ENCODE data around the gene AP4E1.
"Not testable (repeated sequence)": the region's sequence is repeated elsewhere in the genome, so short reads cannot be mapped to it uniquely, and the experiment has no call there.

Gene AP4E1

GRCh38 chr15:50908209-50909009 is at the start of gene AP4E1:
TSS of gene AP4E1 (plus strand) at chr15:50908683. CDS start at chr15:50908779, 96 bp downstream.
- DNase-seq, result peak; percentile 93

- no peak for DNase-seq
Observed at GRCh38 chr15:50860824-50861223, 47.7 kb upstream of the AP4E1 start.

GRCh38 chr15:50862553-50862952 is 45.9 kb upstream of the AP4E1 start:
- no peak for DNase-seq

- no peak for DNase-seq
Observed at GRCh38 chr15:50864873-50865272, 43.6 kb upstream of the AP4E1 start.

GRCh38 chr15:50865515-50866353 is 42.7 kb upstream of the AP4E1 start:
- no peak for DNase-seq

- peak; percentile 25 for DNase-seq
Observed at GRCh38 chr15:50871832-50872231, 36.7 kb upstream of the AP4E1 start.

GRCh38 chr15:50872832-50873426 is 35.6 kb upstream of the AP4E1 start:
- no peak for DNase-seq

- peak; percentile 51 for DNase-seq
Observed at GRCh38 chr15:50873935-50874361, 34.5 kb upstream of the AP4E1 start.

GRCh38 chr15:50875238-50875637 is 33.2 kb upstream of the AP4E1 start:
- DNase-seq, result not testable (repeated sequence)

- DNase-seq, result no peak
Observed at GRCh38 chr15:50876260-50876988, 32.1 kb upstream of the AP4E1 start.

GRCh38 chr15:50876989-50877360 is 31.5 kb upstream of the AP4E1 start:
- DNase-seq, result peak; percentile 92

- DNase-seq, result no peak
Observed at GRCh38 chr15:50879016-50879617, 29.4 kb upstream of the AP4E1 start.

GRCh38 chr15:50880206-50880605 is 28.3 kb upstream of the AP4E1 start:
- no peak for DNase-seq

GRCh38 chr15:50880651-50881114 is 27.8 kb upstream of the AP4E1 start:
- DNase-seq, result peak; percentile 36

GRCh38 chr15:50881121-50882048 is 27.1 kb upstream of the AP4E1 start:
- no peak for DNase-seq

- peak; percentile 33 for DNase-seq
Observed at GRCh38 chr15:50883903-50884302, 24.6 kb upstream of the AP4E1 start.

- no peak for DNase-seq
Observed at GRCh38 chr15:50884540-50884939, 23.9 kb upstream of the AP4E1 start.

- no peak for DNase-seq
Observed at GRCh38 chr15:50886139-50886467, 22.4 kb upstream of the AP4E1 start.

- DNase-seq, result peak; percentile 54
Observed at GRCh38 chr15:50886611-50887345, 21.7 kb upstream of the AP4E1 start.

- no peak for DNase-seq
Observed at GRCh38 chr15:50888054-50888453, 20.4 kb upstream of the AP4E1 start.

GRCh38 chr15:50889589-50889988 is 18.9 kb upstream of the AP4E1 start:
- no peak for DNase-seq
